Globus pallidus (tissue), 1 donor: ENCODE measurements around the gene PEX5L.
"Not testable (repeated sequence)": the region's sequence is repeated elsewhere in the genome, so short reads cannot be mapped to it uniquely, and the experiment has no call there.

ENCODE experiments used
- DNase-seq: peaks from one replicate; pipeline ENCODE4 v3.0.0-alpha.2; 2015; ENCODE audit warnings: low spot score

PEX5L gene

GRCh38 chr3:180036671-180037455 lies at the start of gene PEX5L:
PEX5L (minus strand) TSS chr3:180036937; CDS start chr3:180036599, 338 bp downstream.
- DNase-seq = peak; percentile 81

GRCh38 chr3:180085122-180085710 lies 48.5 kb upstream of the PEX5L start:
- DNase-seq = no peak

GRCh38 chr3:180082699-180083098 lies 46.0 kb upstream of the PEX5L start:
- DNase-seq = no peak

- no peak for DNase-seq
These were observed 41.9 kb upstream of the PEX5L start for GRCh38 chr3:180078592-180078991.

GRCh38 chr3:180073561-180073960 lies 36.8 kb upstream of the PEX5L start:
- DNase-seq = no peak

- no peak for DNase-seq
These were observed 36.0 kb upstream of the PEX5L start for GRCh38 chr3:180072786-180073185.

GRCh38 chr3:180070925-180071324 lies 34.2 kb upstream of the PEX5L start:
- no peak for DNase-seq

- no peak for DNase-seq
These were observed 31.3 kb upstream of the PEX5L start for GRCh38 chr3:180068023-180068422.

- no peak for DNase-seq
These were observed 29.9 kb upstream of the PEX5L start for GRCh38 chr3:180066598-180066997.

- no peak for DNase-seq
These were observed 27.0 kb upstream of the PEX5L start for GRCh38 chr3:180063783-180064182.

- no peak for DNase-seq
These were observed 26.0 kb upstream of the PEX5L start for GRCh38 chr3:180062771-180063170.

GRCh38 chr3:180059356-180059755 lies 22.6 kb upstream of the PEX5L start:
- no peak for DNase-seq

- no peak for DNase-seq
These were observed 21.5 kb upstream of the PEX5L start for GRCh38 chr3:180058238-180058637.

GRCh38 chr3:180055656-180056055 lies 18.9 kb upstream of the PEX5L start:
- not testable (repeated sequence) for DNase-seq

- DNase-seq = no peak
These were observed 12.7 kb upstream of the PEX5L start for GRCh38 chr3:180049391-180049790.

- DNase-seq = no peak
These were observed 12.1 kb upstream of the PEX5L start for GRCh38 chr3:180048840-180049239.

- no peak for DNase-seq
These were observed 11.4 kb upstream of the PEX5L start for GRCh38 chr3:180048103-180048502.

- no peak for DNase-seq
These were observed 4.2 kb upstream of the PEX5L start for GRCh38 chr3:180040966-180041365.

- no peak for DNase-seq
These were observed 556 bp downstream of the PEX5L start for GRCh38 chr3:180036092-180036670.

- DNase-seq = no peak
These were observed 9.7 kb downstream of the PEX5L start for GRCh38 chr3:180026997-180027396.

- peak; percentile 87 for DNase-seq
These were observed 18.2 kb downstream of the PEX5L start for GRCh38 chr3:180018543-180018942.

GRCh38 chr3:180017846-180018245 lies 18.9 kb downstream of the PEX5L start:
- DNase-seq = no peak

GRCh38 chr3:180011927-180012326 lies 24.8 kb downstream of the PEX5L start:
- no peak for DNase-seq
